ENCODE data around the gene MAPK8IP3.

Gene MAPK8IP3

DNA sequence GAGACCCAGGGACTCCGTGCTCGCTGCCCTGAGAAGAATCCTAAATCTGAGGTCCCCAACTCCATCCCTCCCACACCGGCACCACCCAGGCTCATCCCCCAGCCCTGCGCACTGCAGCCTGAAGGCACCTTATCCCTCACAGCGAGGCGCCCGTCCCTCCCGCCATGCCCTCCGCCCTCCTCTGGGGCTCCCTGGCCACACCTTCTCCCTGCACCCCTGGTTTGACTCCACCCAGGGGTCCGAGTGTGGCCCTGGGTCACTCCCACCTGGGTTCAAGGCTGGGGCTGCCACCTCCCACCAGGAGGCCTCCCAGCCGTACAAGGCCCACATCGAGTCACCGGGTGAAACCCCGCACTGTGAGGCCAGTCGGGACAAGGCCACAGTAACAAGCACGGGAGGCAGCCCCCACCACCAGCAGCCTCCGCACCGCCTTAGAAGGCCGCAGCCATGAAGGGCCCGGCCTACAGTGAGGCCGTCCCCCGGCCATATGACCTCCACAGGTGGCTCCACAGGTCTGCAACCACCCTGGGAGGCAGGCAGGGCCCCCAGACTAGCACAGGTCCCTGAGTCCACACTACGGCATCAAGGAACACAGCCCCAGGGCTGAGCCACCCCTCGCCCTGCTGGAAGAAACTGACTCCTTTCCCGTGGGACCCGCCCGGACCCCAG lies 112.3 kb downstream of the MAPK8IP3 start:
- H3K27ac ChIP-seq: no peak overlapping the region
- TF ChIP-seq CTCF (IDR thresholded peaks at IDR 0.05): no peak
- intact Hi-C loops (cut with DNase I; ENCODE audit: low total_unique reads): no loop called here
- DNase-seq: no peak
- H3K27me3 ChIP-seq: no peaks in the 10 kb centered on the region
- H3K4me1 ChIP-seq: no peaks in the 10 kb centered on the region
- no peak overlapping the region for H3K4me3 ChIP-seq
- peaks cover 60 to 94% (median 80%) of the 10 kb centered on the region in 3 donors for H3K36me3 ChIP-seq
- no peaks in the 10 kb centered on the region for H3K9me3 ChIP-seq

- intact Hi-C loops (cut with DNase I; ENCODE audit: low total_unique reads): no loop called here
- Histone ChIP-seq H3K36me3 (peaks cover 60 to 88% (median 76%) of the 10 kb centered on the region in 3 donors), H3K4me1 (peaks cover 0 to 4% (median 3%) of the 10 kb centered on the region in 4 donors), H3K9me3 (no peaks in the 10 kb centered on the region), H3K4me3 (no peak overlapping the region), H3K27me3 (no peaks in the 10 kb centered on the region), H3K27ac (no peak overlapping the region)
- no peak for TF ChIP-seq CTCF (IDR thresholded peaks at IDR 0.05)
- DNase-seq: no peak
Measured at GRCh38 chr16:1818873-1819525, 113.0 kb downstream of the MAPK8IP3 start.

GRCh38 chr16:1819611-1820010 lies 113.6 kb downstream of the MAPK8IP3 start:
- Histone ChIP-seq H3K4me1 (peaks cover 0 to 10% (median 8%) of the 10 kb centered on the region in 4 donors), H3K27ac (no peak overlapping the region), H3K36me3 (peaks cover 60 to 84% (median 73%) of the 10 kb centered on the region in 3 donors), H3K27me3 (no peaks in the 10 kb centered on the region), H3K4me3 (no peak overlapping the region), H3K9me3 (no peaks in the 10 kb centered on the region)
- TF ChIP-seq CTCF (IDR thresholded peaks at IDR 0.05): no peak
- intact Hi-C loops (cut with DNase I; ENCODE audit: low total_unique reads): no loop called here
- DNase-seq: no peak

Measured in tibial artery (tissue), 4 donors.